ENCODE data around the gene BBS5. TPM values are rescaled to one million over a fixed set of nuclear protein-coding genes. Genes with fewer than 3 reads are reported as not detected.
"Not testable (repeated sequence)": the region's sequence is repeated elsewhere in the genome, so short reads cannot be mapped to it uniquely, and the experiment has no call there.

BBS5 gene
- total RNA-seq, 1 donor from 2014 or later, result 5.5 TPM

GRCh38 chr2:169539460-169539859, 60.2 kb downstream of the BBS5 start:
- DNase-seq (ENCODE audit: extremely low read depth, low read depth, low spot score), result not testable (repeated sequence)

- no peak for DNase-seq (ENCODE audit: extremely low read depth, low read depth, low spot score)
These were observed 60.9 kb downstream of the BBS5 start for GRCh38 chr2:169540146-169540545.

- DNase-seq (ENCODE audit: extremely low read depth, low read depth, low spot score), result no peak
These were observed 63.1 kb downstream of the BBS5 start for GRCh38 chr2:169542433-169542832.

- no peak for DNase-seq (ENCODE audit: extremely low read depth, low read depth, low spot score)
These were observed 67.5 kb downstream of the BBS5 start for GRCh38 chr2:169546756-169547155.

Other genes starting within 250 kb of the BBS5 start
- 0.06 TPM in 1 of 2 replicates, not detected in the other for gene LRP2, start 117.0 kb upstream of the BBS5 start, total RNA-seq
- gene KLHL41, start 30.2 kb downstream of the BBS5 start, total RNA-seq, result 0.18 and 0.87 TPM in 2 replicates
- 13.3 and 25.7 TPM in 2 replicates for gene FASTKD1, start 94.4 kb downstream of the BBS5 start, total RNA-seq
- 21.2 TPM in 2 replicates for gene PPIG, start 104.9 kb downstream of the BBS5 start, total RNA-seq
- gene CFAP210, start 214.9 kb downstream of the BBS5 start, total RNA-seq, result not detected in 2 replicates
- gene PHOSPHO2, start 215.0 kb downstream of the BBS5 start, total RNA-seq, result 0.29 and 4.4 TPM in 2 replicates

All from glomerular endothelial cell (primary cell).